Activated CD4-positive, alpha-beta T cell treated with anti-CD3 and anti-CD28 coated beads for 24 hours (primary cell): Measurements from ENCODE around the gene SDHA.
"Not testable (repeated sequence)": the region's sequence is repeated elsewhere in the genome, so short reads cannot be mapped to it uniquely, and the experiment has no call there.

Experiments
- DNase-seq, 2 donors: peaks; one replicate each; pipeline ENCODE4 v3.0.0-alpha.2; 2020; ENCODE audit warnings: low read depth in 2 of 2

SDHA gene

DNA sequence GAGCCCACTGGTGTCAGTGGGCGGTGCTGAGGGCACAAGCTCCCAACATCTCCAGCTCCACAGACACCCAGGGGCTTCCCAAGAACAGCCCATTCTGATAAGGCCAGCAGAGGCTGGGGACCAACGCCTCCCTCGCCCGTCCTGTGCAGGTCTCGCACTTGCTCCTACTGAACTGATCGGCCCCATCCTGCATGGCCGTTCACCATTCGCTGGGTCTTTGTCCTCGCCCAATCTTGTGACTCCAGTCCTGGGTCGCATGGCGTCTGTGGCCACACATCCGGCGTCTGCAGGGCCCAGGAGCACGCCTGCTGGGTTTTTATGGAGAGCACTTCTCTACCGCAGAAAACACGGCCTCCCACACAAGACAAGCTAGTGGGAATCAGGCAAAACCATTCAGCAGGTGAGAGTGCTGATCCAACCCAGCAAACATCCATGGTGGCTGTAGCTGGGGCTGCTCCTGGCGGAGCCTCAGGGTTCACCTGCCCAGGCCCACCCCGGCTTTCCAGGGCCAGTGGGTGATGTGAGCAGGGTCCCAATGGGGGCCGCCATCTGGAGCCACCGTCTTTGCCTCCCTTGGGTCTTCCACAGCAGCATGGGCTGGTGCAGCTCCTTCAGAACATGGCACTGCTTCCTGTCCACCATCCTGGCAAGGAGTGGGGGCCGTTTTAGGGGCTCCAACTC is 19.5 kb upstream of the SDHA start:
- no peak for DNase-seq

- DNase-seq = no peak
These were observed 18.7 kb upstream of the SDHA start for GRCh38 chr5:199197-199949.

- DNase-seq = no peak
These were observed 18.0 kb upstream of the SDHA start for GRCh38 chr5:199950-200645.

GRCh38 chr5:200985-201384 is 17.1 kb upstream of the SDHA start:
- DNase-seq = no peak

DNA sequence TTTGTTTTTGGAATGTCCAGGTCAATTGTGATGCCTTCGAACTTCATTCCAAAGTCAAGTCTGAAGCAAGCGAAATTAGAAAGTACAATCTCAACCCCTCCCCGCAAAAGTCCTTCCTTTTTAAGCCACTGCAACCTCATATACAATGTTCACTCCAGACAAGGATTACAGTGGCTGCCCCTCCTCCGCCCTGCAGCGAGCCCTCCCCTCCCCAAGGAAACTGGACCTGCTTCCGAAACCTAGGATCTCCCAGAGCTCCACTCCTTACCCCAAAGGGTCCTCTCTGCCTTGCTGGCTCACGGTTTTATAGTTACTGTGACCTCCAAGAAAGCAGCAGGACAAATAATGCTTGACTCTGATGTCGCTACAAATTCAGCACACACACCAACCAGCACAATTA is 16.4 kb upstream of the SDHA start:
- no peak for DNase-seq

DNA sequence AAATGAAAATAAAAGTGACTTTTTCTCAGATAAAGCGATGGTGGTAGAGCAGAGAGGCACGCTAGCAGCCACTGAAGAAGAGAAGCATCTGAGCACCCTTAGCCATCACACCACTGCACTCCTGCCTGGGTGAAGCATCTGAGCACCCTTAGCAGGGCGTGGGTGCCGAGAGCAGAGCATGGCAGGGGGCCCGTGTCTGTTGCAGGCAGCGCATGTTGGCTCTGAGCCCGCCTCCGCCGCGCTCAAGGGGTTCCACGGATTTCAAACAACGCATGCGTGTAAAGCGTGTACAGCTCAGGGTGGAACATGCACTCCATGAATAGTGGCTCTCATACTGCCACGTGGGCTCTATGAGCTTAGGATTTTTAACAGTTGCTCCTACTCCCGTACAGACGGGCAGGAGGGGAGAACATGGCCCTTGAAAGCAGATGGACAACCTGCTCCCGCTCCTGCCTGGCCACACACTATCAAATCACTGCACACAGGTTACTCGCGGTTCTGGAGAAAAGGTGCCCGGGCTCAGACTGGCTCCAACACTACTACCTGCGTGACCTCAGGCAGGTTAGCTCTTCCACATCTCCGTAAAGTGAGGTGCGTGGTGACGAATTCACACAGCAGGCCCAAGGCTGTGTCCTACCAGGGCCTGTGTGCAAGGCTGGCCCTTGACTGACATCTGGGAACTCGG is 14.7 kb upstream of the SDHA start:
- no peak for DNase-seq

- no peak for DNase-seq
These were observed 14.1 kb upstream of the SDHA start for GRCh38 chr5:204001-204400.

DNA sequence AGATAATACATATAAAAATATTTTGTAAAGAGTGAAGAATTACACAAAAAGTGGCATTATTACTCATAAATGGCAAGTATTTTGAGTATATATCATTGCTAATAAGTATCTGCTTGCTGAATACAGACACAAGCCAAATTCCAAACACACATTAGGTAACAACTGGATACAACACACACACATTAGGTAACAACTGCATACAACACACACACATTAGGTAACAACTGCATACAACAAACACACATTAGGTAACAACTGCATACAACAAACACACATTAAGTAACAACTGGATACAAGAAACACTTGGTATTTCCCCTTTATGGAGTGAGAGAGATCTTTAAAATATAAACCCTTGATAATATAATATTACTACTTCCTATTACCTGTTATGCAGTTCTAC is 13.7 kb upstream of the SDHA start:
- no peak for DNase-seq

DNA sequence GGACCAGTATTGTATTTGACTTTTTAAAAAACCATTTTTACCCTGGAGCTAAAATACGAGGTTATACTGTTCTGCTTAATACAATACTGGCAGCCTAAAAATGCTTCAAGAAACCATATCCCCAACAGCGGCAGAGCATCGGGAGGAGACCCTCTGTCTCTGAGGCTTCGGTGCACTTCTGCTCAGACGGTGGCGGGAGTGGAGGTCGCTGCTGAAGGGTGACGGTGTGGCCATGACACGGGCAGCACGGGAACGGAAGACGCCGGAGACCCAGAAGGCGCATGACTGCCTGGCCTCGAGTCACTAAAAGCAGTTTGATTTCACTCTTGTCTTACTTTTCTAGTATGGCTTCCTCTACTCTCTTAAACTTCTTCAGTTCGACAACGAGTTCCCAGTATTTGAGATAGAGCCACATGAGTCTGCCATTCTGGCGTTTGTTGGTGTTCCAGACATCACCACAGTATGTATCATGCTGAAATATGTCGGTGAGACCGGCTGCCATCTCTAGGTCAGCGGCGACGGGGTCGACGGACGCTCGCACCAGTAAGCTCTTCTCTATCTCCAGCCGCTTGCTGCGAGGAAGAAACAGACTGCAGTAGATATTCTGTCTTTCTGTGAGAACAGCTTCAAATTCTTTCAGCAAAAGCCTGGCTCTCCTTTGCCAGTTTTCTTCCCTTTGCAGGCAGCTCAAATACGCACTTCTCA is 13.0 kb upstream of the SDHA start:
- no peak for DNase-seq

- DNase-seq = no peak
These were observed 11.7 kb upstream of the SDHA start for GRCh38 chr5:206406-206805.

- DNase-seq = no peak
These were observed 11.1 kb upstream of the SDHA start for GRCh38 chr5:206927-207536.

DNA sequence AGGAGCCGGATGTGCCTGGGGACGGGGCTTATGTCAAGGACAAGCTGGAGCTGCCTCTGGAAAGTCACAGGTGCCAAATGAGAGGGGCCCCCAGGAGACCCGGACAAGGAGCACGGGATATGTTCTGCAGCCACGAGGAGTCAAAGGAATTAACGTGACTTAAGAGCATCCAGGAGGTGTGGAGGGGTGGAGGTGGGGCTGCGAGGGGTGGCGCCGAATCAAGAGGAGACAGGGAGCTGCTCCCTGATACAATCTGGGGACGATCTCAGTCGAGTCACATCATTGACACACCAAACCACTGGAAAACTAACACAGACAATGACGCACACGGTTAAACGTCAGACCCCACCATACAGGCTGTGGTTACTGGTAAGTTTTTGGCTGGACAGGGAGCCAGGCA is 10.5 kb upstream of the SDHA start:
- DNase-seq = no peak

DNA sequence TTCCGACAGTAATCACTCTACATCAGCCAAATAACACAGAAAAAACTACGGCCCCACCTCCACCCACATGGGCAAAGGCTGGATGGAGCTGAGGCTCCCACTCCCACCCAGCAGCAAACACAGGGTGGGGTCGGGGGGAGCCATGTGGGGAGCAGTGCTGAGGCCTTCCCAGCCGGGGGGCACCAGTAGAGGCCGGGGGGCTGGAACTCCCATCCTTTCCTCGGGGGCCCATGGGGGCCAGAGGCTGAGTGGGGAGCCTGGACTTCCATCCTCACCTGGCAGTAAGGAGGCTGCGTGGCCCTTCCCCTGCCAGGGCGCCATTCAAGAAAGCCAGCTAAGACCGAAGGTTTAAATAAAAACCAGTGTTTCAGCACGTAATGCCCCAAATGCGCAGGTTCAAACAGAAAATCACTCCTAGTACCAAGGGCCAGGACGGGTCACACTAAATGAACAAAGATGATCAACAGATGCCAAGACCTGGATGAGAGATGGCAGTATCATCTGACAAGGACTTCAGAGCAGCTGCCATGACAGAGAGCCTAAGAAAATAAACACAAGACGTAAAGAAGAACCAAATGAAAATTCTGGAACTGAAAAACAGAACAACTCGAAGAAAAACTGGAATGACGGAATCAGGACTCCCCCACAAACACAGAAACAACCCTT is 9.5 kb upstream of the SDHA start:
- DNase-seq = no peak

- DNase-seq = no peak
These were observed 4.2 kb upstream of the SDHA start for GRCh38 chr5:213803-214395.

DNA sequence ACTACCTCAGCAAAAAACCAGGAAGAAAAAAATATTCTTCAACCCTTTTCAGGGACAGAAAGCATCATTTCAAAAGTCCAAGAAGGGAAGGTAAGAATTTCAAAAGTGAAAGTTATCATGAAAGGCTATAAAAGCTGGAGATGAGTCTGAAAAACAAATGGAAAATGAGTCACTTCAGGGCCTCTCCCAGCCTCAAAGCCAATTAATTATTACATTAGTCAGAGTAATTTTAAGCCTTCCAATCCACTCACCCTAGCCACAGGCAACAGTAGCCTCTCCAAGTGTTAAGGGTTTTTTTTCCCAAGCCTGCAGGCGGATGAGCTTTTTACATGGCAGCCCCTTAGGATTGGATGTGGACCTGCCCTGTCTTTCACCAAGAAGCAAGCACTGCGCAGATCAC is 2.9 kb upstream of the SDHA start:
- not testable (repeated sequence) for DNase-seq

DNA sequence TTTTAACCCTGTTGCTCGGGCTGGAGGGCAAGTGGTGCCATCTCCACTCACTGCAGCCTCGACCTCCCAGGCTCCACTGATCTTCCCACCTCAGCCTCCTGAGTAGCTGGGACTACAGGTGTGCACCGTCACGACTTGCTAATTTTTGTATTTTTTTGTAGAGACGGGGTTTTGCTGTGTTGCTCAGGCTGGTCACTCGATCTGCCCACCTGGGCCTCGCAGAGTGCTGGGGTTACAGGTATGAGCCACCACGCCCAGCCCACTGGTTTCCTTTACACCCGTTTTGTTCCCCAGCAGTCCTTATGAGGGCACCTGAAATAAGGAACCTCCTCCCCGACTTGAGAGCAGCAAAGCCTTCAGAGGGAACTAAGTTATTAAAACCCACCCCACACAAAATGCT is 2.0 kb upstream of the SDHA start:
- DNase-seq = not testable (repeated sequence)

DNA sequence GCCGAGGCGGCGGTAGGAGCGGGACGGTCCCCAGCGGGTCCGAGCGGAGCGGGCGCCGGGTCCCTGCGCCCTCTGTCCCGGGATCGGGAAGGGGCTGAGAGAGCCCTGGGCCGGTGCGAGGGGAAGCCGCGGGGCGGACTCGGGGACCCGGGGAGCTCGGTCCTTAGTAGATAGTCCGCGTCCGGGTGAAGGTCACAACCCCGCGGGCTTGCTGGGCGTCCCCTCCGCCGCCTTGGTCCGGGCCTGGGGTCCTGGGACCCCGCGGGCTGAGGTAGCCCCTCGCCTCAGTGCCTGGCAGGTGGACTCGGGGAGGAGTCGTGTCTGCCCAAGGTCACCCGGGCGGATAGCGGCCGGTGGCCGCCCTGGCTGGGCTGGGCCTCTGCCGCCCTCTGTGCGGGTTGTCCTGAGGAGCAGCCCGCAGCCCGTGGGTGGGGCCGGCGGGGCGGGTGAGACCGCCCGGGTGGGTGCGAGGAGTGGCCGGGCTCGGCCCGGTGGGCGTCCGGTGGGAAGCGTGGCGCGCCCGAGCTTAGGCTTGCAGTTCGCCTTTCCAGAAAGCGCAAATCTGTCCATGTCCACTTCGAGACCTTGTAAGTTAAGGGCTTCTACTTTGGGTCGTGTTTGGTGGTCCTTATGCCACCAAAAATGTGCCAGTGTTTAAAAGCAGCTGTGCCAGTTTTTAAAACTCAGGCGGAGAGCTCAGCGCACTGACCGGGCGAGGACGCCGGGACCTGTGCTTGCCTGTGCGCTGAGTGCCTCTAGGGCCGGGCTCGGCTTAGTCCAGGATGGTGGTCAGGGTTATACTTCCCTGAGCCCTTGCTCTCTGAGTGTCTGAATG is 554 bp downstream of the SDHA start:
- DNase-seq = no peak

GRCh38 chr5:219460-219863 is 1.3 kb downstream of the SDHA start:
- DNase-seq = no peak

- no peak for DNase-seq
These were observed 1.9 kb downstream of the SDHA start for GRCh38 chr5:219991-220390.
